ENCODE data around the gene ARL8B. TPM values are rescaled to one million over a fixed set of nuclear protein-coding genes. Genes with fewer than 3 reads are reported as not detected.

The ARL8B gene
- total and polyA plus RNA-seq, 10 of the 15 experiments (the other 5 are each of a cell fraction or from before 2014, with no cell fraction given) = 22.0 to 80.6 (median 43.7) TPM

DNA sequence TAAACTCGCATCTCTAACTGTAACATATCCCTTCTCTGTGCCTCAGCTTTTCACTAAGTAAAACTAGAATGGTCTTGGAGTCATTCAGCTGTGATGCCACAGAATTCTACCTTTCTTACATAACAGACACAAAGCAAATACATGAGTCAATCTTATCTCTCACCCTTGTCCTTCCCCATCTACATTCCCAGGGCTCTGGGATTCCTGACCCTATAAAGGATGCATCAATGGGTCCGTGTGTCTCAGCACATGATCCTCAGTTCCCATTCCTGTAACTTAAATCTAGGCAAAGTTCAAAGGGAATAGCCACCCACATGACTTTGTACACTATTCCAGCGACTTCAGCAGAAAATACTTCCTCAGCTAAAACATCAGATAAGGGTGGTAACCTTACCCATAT, 11.8 kb upstream of the ARL8B start:
- no peak overlapping the region for H3K9ac ChIP-seq (ENCODE audit: control insufficient read depth, insufficient read depth, low read length)
- H3K36me3 ChIP-seq (ENCODE audit: control insufficient read depth in 2 of 2, insufficient read depth in 2 of 2, low read length in 1 of 2) = no peaks in the 10 kb centered on the region
- H3K9me3 ChIP-seq (replicated peaks; ENCODE audit: control insufficient read depth, insufficient read depth, low read length) = no peaks in the 10 kb centered on the region
- SMC1A ChIA-PET (ENCODE audit: uncharacterized antibody, unreplicated experiment) = interaction anchor here (1.2 kb wide), 1 partner anchor 52 kb away, joined by 3 read pairs; no protein-coding TSS in a partner anchor
- TF ChIP-seq ZNF207 (IDR thresholded peaks at IDR 0.05; ENCODE audit: borderline replicate concordance) (no peak), NR2C1 (IDR thresholded peaks at IDR 0.05) (no peak), HDAC2 (IDR thresholded peaks at IDR 0.05) (no peak), GABPA (IDR thresholded peaks at IDR 0.05; ENCODE audit: low read depth) (no peak), DPF2 (IDR thresholded peaks at IDR 0.05) (no peak), ZNF217 (IDR thresholded peaks at IDR 0.05) (no peak), POLR2AphosphoS5 (IDR thresholded peaks at IDR 0.05; ENCODE audit: low read length) (no peak), CBX3 (IDR thresholded peaks at IDR 0.05; ENCODE audit: borderline replicate concordance, low read depth) (no peak), NRF1 (conservative IDR thresholded peaks at IDR 0.05; ENCODE audit: low read depth, low read length) (no peak), FOXK2 (IDR thresholded peaks at IDR 0.05) (no peak), EED (IDR thresholded peaks at IDR 0.05; ENCODE audit: low read depth) (no peak), MTA3 (IDR thresholded peaks at IDR 0.05; ENCODE audit: borderline replicate concordance, low read length) (no peak), WRNIP1 (IDR thresholded peaks at IDR 0.05; ENCODE audit: borderline replicate concordance, low read depth, low read length) (no peak)
- TF ChIP-seq, protein P1, sequence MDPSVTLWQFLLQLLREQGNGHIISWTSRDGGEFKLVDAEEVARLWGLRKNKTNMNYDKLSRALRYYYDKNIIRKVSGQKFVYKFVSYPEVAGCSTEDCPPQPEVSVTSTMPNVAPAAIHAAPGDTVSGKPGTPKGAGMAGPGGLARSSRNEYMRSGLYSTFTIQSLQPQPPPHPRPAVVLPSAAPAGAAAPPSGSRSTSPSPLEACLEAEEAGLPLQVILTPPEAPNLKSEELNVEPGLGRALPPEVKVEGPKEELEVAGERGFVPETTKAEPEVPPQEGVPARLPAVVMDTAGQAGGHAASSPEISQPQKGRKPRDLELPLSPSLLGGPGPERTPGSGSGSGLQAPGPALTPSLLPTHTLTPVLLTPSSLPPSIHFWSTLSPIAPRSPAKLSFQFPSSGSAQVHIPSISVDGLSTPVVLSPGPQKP (IDR thresholded peaks at IDR 0.05; ENCODE audit: low read depth, low read length) = no peak
- TF ChIP-seq, protein P2, sequence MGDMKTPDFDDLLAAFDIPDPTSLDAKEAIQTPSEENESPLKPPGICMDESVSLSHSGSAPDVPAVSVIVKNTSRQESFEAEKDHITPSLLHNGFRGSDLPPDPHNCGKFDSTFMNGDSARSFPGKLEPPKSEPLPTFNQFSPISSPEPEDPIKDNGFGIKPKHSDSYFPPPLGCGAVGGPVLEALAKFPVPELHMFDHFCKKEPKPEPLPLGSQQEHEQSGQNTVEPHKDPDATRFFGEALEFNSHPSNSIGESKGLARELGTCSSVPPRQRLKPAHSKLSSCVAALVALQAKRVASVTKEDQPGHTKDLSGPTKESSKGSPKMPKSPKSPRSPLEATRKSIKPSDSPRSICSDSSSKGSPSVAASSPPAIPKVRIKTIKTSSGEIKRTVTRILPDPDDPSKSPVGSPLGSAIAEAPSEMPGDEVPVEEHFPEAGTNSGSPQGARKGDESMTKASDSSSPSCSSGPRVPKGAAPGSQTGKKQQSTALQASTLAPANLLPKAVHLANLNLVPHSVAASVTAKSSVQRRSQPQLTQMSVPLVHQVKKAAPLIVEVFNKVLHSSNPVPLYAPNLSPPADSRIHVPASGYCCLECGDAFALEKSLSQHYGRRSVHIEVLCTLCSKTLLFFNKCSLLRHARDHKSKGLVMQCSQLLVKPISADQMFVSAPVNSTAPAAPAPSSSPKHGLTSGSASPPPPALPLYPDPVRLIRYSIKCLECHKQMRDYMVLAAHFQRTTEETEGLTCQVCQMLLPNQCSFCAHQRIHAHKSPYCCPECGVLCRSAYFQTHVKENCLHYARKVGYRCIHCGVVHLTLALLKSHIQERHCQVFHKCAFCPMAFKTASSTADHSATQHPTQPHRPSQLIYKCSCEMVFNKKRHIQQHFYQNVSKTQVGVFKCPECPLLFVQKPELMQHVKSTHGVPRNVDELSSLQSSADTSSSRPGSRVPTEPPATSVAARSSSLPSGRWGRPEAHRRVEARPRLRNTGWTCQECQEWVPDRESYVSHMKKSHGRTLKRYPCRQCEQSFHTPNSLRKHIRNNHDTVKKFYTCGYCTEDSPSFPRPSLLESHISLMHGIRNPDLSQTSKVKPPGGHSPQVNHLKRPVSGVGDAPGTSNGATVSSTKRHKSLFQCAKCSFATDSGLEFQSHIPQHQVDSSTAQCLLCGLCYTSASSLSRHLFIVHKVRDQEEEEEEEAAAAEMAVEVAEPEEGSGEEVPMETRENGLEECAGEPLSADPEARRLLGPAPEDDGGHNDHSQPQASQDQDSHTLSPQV (IDR thresholded peaks at IDR 0.05) = no peak
- H3K4me2 ChIP-seq (ENCODE audit: control insufficient read depth, insufficient read depth) = no peak overlapping the region
- no TSS peak for BruUV-seq (replicated peaks)
- H3K79me2 ChIP-seq (ENCODE audit: control insufficient read depth, insufficient read depth, low read length) = no peaks in the 10 kb centered on the region
- 15% methylated on average over 3 of the region's 3 CpGs for WGBS (ENCODE audit: insufficient coverage, insufficient replicate concordance, low lambda C conversion rate, missing lambda C conversion rate)
- no peak overlapping the region for H2AFZ ChIP-seq (ENCODE audit: control insufficient read depth, low read depth, low read length)
- H4K20me1 ChIP-seq (ENCODE audit: control insufficient read depth, insufficient read depth) = no peaks in the 10 kb centered on the region
- RAD21 ChIA-PET (ENCODE audit: unreplicated experiment) = no interaction called here
- H3K27ac ChIP-seq (ENCODE audit: control insufficient read depth, insufficient read depth) = no peak overlapping the region
- CTCF ChIA-PET = interaction anchor here (1.8 kb wide), 1 partner anchor 295 kb away, joined by 4 read pairs; no protein-coding TSS in a partner anchor
- POLR2A ChIA-PET = no interaction called here
- no peaks in the 10 kb centered on the region for H3K4me1 ChIP-seq (ENCODE audit: control insufficient read depth, insufficient read depth, low read length)
- no peaks in the 10 kb centered on the region for H3K27me3 ChIP-seq (replicated peaks in 1 of 2; ENCODE audit: control insufficient read depth in 2 of 2, insufficient read depth in 2 of 2, low read length in 1 of 2)
- in situ Hi-C loops (cut with MboI) = no loop called here
- DNase-seq (ENCODE audit: low read depth, low spot score) (no peak), FAIRE-seq (no peak), ATAC-seq (no peak)
- intact Hi-C loops (cut with micrococcal nuclease; ENCODE audit: unreplicated experiment) = no loop called here
- no peak overlapping the region for H3K4me3 ChIP-seq

Measured in GM12878 (cell line).